ENCODE measurements around the gene WSB2.

The WSB2 gene

GRCh38 chr12:117986705-117987469 is 74.1 kb downstream of the WSB2 start:
- no peak for DNase-seq

GRCh38 chr12:117985182-117985581 is 75.8 kb downstream of the WSB2 start:
- no peak for DNase-seq
